GM12878 (cell line): Measurements from ENCODE around the gene MFSD12. TPM values are rescaled to one million over a fixed set of nuclear protein-coding genes. Genes with fewer than 3 reads are reported as not detected.

Experiments
- ATAC-seq: fragments of 200-7000 bp; cut with Tn5 transposase; 3 replicates; pipeline ENCODE4 v1.9.1; 2020; ENCODE audit warnings: mild to moderate bottlenecking, moderate library complexity
- BruUV-seq: library from RNA; stranded (reverse); fragments of 400-500 nt; replicated peaks from 2 replicates; lab custom pipeline; 2021; lab: Mats Ljungman, UMichigan
- CTCF ChIA-PET: fragments of 300-600 bp; sonication (Branson Sonifier 250); formaldehyde crosslinking; extraction: SDS; loops from one replicate; lab custom pipeline; 2021; ENCODE audit warnings: inconsistent platforms; lab: Yijun Ruan, JAX
- POLR2A ChIA-PET: fragments of 350-600 bp; formaldehyde crosslinking; extraction: SDS; loops from one replicate; lab custom pipeline; 2021; ENCODE audit warnings: inconsistent platforms; lab: Charles Lee
- RAD21 ChIA-PET: fragments of 300-600 bp; sonication (Branson Sonifier 250); formaldehyde crosslinking; loops from one replicate; lab custom pipeline; 2023; ENCODE audit warnings: antibody characterized with exemption; ENCODE audit not compliant: unreplicated experiment; lab: Charles Lee
- SMC1A ChIA-PET: fragments of 300-600 bp; sonication (Branson Sonifier 250); formaldehyde crosslinking; loops from one replicate; lab custom pipeline; 2023; ENCODE audit not compliant: unreplicated experiment, uncharacterized antibody; lab: Charles Lee
- DNase-seq: peaks from one replicate; pipeline ENCODE4 v3.0.0-alpha.2; 2011; ENCODE audit warnings: low read depth, low spot score
- FAIRE-seq: peaks from 3 replicates; lab custom pipeline; 2011; peaks lifted over from hg19 to GRCh38; lab: Jason Lieb, UNC
- H2AFZ ChIP-seq: 2 replicates; pipeline ENCODE4 v1.6.0; 2011; ENCODE audit warnings: low read depth, low read length, control low read depth; ENCODE audit not compliant: control insufficient read depth
- H3K27ac ChIP-seq: 2 replicates; pipeline ENCODE4 v1.5.1; 2011; ENCODE audit warnings: control low read depth; ENCODE audit not compliant: control insufficient read depth, insufficient read depth
- H3K27me3 ChIP-seq, 2 experiments: replicated peaks in 1 of 2; 2 replicates each; pipeline versions ENCODE4 v1.6.0 to v1.6.1; 2011; ENCODE audit warnings: low read length in 1 of 2; ENCODE audit not compliant: control insufficient read depth in 2 of 2, insufficient read depth in 2 of 2
- H3K36me3 ChIP-seq, 2 experiments: 2 replicates each; pipeline ENCODE4 v1.5.1; 2011; ENCODE audit warnings: low read length in 1 of 2; ENCODE audit not compliant: control insufficient read depth in 2 of 2, insufficient read depth in 2 of 2
- H3K4me1 ChIP-seq: 2 replicates; pipeline ENCODE4 v1.6.1; 2011; ENCODE audit warnings: mild to moderate bottlenecking, low read length, moderate library complexity, mixed read lengths; ENCODE audit not compliant: control insufficient read depth, insufficient read depth
- H3K4me2 ChIP-seq: 2 replicates; pipeline ENCODE4 v1.6.0; 2011; ENCODE audit warnings: control low read depth; ENCODE audit not compliant: control insufficient read depth, insufficient read depth
- H3K4me3 ChIP-seq: fragments of 200-600 bp; sonication (generic); 2 replicates; pipeline ENCODE4 v1.5.1; 2016
- H3K79me2 ChIP-seq: 2 replicates; pipeline ENCODE4 v1.6.0; 2011; ENCODE audit warnings: low read length; ENCODE audit not compliant: control insufficient read depth, insufficient read depth
- H3K9ac ChIP-seq: 2 replicates; pipeline ENCODE4 v1.8.0; 2011; ENCODE audit warnings: low read length, control low read depth, mixed read lengths; ENCODE audit not compliant: control insufficient read depth, insufficient read depth
- H3K9me3 ChIP-seq: replicated peaks from 3 replicates; pipeline ENCODE4 v1.5.1; 2011; ENCODE audit warnings: mild to moderate bottlenecking, low read length; ENCODE audit not compliant: control insufficient read depth, insufficient read depth
- H4K20me1 ChIP-seq: 2 replicates; pipeline ENCODE4 v1.6.0; 2011; ENCODE audit not compliant: control insufficient read depth, insufficient read depth
- IKZF1 ChIP-seq: fragments of 450-650 bp; conservative IDR thresholded peaks from 2 replicates; pipeline ENCODE4 v1.6.1; 2017; ENCODE audit warnings: antibody characterized with exemption, mild to moderate bottlenecking
- KAT2A ChIP-seq: conservative IDR thresholded peaks from 2 replicates; pipeline ENCODE4 v1.6.1; 2011; ENCODE audit warnings: low read depth, low read length; ENCODE audit not compliant: control insufficient read depth
- MYB ChIP-seq: fragments of 150-350 bp; IDR thresholded peaks from 2 replicates; pipeline ENCODE4 v1.6.1; 2014; ENCODE audit warnings: mild to moderate bottlenecking, low read depth, low read length, borderline replicate concordance
- POLR2AphosphoS5 ChIP-seq: IDR thresholded peaks from 2 replicates; pipeline ENCODE4 v1.6.1; 2011; ENCODE audit warnings: mild to moderate bottlenecking, low read length, inconsistent platforms
- SRF ChIP-seq, 2 experiments: IDR thresholded peaks; 2 replicates each; pipeline ENCODE4 v1.6.1; 2011; ENCODE audit warnings: low read depth in 2 of 2, low read length in 2 of 2, mild to moderate bottlenecking in 1 of 2, moderate library complexity in 1 of 2
- SUZ12 ChIP-seq: fragments of 200-600 bp; sonication (generic); IDR thresholded peaks from one replicate; pipeline ENCODE4 v1.6.1; 2018; ENCODE audit warnings: antibody characterized with exemption, mild to moderate bottlenecking; ENCODE audit not compliant: unreplicated experiment
- USF2 ChIP-seq: IDR thresholded peaks from 2 replicates; pipeline ENCODE4 v1.6.1; 2011; ENCODE audit warnings: low read depth, low read length, improper control_type of control experiment, borderline replicate concordance
- YY1 ChIP-seq: IDR thresholded peaks from 2 replicates; pipeline ENCODE4 v1.6.1; 2011; ENCODE audit warnings: low read depth, mild to moderate bottlenecking, low read length
- ZBED1 ChIP-seq: IDR thresholded peaks from 2 replicates; pipeline ENCODE4 v1.6.1; 2016; ENCODE audit warnings: borderline replicate concordance
- ZNF217 ChIP-seq: fragments of 450-650 bp; IDR thresholded peaks from 2 replicates; pipeline ENCODE4 v1.6.1; 2017; ENCODE audit warnings: antibody characterized with exemption, mild to moderate bottlenecking
- WGBS: methylation state at CpG from one replicate; pipeline ENCODE4 v1.1.6; 2016; ENCODE audit warnings: low lambda C conversion rate; ENCODE audit not compliant: insufficient replicate concordance, insufficient coverage; ENCODE audit errors: missing lambda C conversion rate; 5-methylcytosine and 5-hydroxymethylcytosine counted together
- in situ Hi-C: fragments of 300-500 bp; cut with MboI; formaldehyde crosslinking; loops from 9 replicates; pipeline ENCODE4 v1.14.3; 2018; ENCODE audit warnings: mixed read lengths
- intact Hi-C: fragments of 100-400 bp; cut with micrococcal nuclease; formaldehyde crosslinking; loops from one replicate; pipeline ENCODE4 v1.14.2; 2022; ENCODE audit not compliant: unreplicated experiment
- polyA plus RNA-seq, 11 experiments: library from polyadenylated mRNA; depleted of rRNA in 4 of 11; unstranded in 6 of 11; stranded (reverse) in 5 of 11; fragments of >200 nt; fragmentation: Nextera tagmentation in 4 of 11; fragmentation: Illumina TruSeq in 1 of 11; extraction: Ambion mirVana in 4 of 11; extraction: Trizol in 1 of 11; gene quantifications; 1 replicate in 1 of 11; 2 replicates in 10 of 11; pipeline versions ENCODE4 v1.2.1 to v1.2.3, GENCODE V29; 2011 to 2016; ENCODE audit warnings: inconsistent platforms in 2 of 11, missing spikeins in 2 of 11, low read depth in 1 of 11
- total RNA-seq, 4 experiments: library from RNA; depleted of rRNA in 3 of 4; stranded (reverse); fragments of >200 nt in 3 of 4; fragmentation: Illumina TruSeq in 1 of 4; extraction: Trizol in 1 of 4; gene quantifications; 2 replicates each; pipeline versions ENCODE4 v1.2.1 to v1.2.3, GENCODE V29; 2013 to 2021

MFSD12 gene
- total and polyA plus RNA-seq, 10 of the 15 experiments (the other 5 are each of a cell fraction or from before 2014, with no cell fraction given): 0.58 to 65.9 (median 16.8) TPM

GRCh38 chr19:3546119-3546518 is 11.3 kb downstream of the MFSD12 start:
- ChIA-PET SMC1A (interaction anchor here (1.0 kb wide), 1 partner anchor 45 kb away, joined by 3 read pairs; no protein-coding TSS in a partner anchor), POLR2A (no interaction called here), RAD21 (interaction anchor here (1.1 kb wide), 1 partner anchor 58 kb away, joined by 3 read pairs; no protein-coding TSS in a partner anchor), CTCF (interaction anchor here (0.6 to 2.7 kb wide), 7 partner anchors 9 to 241 kb away, joined by 3 to 20 read pairs (median 6); partner anchors contain the start of gene MFSD12)
- Histone ChIP-seq H3K9ac (no peak overlapping the region), H3K9me3 (no peaks in the 10 kb centered on the region), H3K4me2 (no peak overlapping the region), H3K27me3 (no peaks in the 10 kb centered on the region), H3K36me3 (peaks cover 2 to 9% of the 10 kb centered on the region in 2 experiments; a peak in 3 of 4 replicates), H2AFZ (no peak overlapping the region), H3K79me2 (no peaks in the 10 kb centered on the region), H3K27ac (no peak overlapping the region), H4K20me1 (no peaks in the 10 kb centered on the region), H3K4me1 (no peaks in the 10 kb centered on the region), H3K4me3 (no peak overlapping the region)
- ATAC-seq: no peak
- intact Hi-C loops (loop anchor here (5.0 kb wide), 1 partner anchor 161 kb away; the partner anchor contains the start of gene TJP3), in situ Hi-C loops (no loop called here)
- WGBS: 89% methylated on average over 23 of the region's 23 CpGs
- DNase-seq: no peak
- no TSS peak for BruUV-seq
- TF ChIP-seq IKZF1 (no peak), KAT2A (no peak), SUZ12 (no peak), ZNF217 (no peak), MYB (no peak), POLR2AphosphoS5 (no peak), YY1 (no peak), ZBED1 (no peak), USF2 (no peak), SRF (IDR thresholded peaks at IDR 0.05; ENCODE audit: low read depth in 2 of 2, low read length in 2 of 2) (no peak)
- FAIRE-seq: no peak
